IPS-11a (cell line): ENCODE results near the gene ALKBH7.
A peak's percentile ranks its signal among the peaks of the same experiment; 100 is the strongest.

ENCODE experiments used
- H3K4me3 ChIP-seq: one replicate; pipeline ENCODE4 v1.5.1; 2013; ENCODE audit warnings: low read depth, low read length, control low read depth

Gene ALKBH7

DNA sequence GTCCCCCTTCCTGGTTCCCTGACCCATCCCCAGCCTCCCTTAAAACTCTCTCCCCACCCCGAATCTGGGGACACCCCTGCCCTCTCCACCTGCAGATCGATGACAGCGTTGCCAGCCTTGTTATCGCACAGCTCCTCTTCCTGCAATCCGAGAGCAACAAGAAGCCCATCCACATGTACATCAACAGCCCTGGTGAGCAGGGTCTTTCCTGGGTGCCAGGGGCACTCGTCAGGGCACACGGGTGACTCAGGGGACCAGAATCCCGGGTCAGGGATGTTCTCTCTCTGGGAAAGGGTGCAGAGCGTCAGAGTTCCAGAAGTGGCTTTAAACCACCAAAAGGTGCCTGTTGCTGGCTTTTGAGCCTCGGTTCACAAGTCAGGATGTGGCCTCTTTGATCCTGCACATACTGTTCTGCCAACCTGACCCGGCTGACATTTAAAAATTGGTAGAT is 10.2 kb upstream of the ALKBH7 start:
- H3K4me3 ChIP-seq = peak overlapping the region; percentile 62

- H3K4me3 ChIP-seq = no peak overlapping the region
These were observed 8.2 kb upstream of the ALKBH7 start for GRCh38 chr19:6364353-6364752.

DNA sequence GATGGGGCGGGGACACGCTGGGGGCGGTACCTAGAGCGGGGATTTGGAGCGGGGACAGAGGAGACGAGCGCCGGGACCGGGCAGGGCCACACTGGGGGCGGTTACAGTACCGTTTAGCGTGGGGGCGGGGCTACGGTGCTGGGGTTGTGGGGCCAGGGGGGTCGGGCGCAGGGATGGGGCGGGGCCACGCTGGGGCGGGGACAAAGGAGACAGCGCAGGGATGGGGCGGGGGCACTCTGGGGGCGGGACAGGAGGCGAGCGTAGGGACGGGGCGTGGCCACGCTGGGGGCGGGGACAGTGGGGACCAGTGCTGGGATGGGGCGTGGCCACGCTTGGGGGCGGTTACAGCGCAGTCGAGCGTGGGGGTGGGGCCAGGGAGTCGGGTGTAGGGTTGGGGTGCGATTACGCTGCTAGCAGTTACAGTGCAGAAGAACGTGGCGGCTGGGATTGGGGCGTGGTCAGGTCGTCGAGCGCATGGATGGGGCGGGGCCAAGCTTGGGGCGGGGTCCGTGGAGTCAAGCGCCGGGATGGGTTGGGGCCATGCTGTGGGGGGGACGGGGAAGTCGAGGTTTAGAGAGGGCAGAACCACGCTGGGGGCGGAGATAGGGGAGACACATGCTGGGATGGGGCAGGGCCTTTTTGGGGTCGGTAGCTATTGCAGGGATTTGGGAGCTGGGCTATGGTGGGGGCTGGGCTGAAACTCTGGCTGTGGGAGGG is 660 bp downstream of the ALKBH7 start:
- peak overlapping the region; percentile 85 for H3K4me3 ChIP-seq

- H3K4me3 ChIP-seq = peak overlapping the region; percentile 8
These were observed 1.2 kb downstream of the ALKBH7 start for GRCh38 chr19:6373813-6374108.

DNA sequence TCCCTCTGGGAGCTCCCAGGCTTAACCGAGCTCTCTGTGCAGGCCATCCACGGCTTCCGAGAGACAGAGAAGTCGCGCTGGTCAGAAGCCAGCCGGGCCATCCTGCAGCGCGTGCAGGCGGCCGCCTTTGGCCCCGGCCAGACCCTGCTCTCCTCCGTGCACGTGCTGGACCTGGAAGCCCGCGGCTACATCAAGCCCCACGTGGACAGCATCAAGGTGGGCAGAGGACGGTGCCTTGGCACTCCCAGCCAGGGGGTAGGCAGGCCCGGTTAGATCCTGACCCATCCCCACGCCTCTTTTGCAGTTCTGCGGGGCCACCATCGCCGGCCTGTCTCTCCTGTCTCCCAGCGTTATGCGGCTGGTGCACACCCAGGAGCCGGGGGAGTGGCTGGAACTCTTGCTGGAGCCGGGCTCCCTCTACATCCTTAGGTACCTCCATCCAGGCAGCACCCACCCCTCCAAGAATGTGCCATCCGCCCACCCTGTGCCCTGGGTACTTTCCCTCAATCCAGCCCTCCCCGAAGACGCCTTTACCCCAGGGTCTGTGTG is 1.6 kb downstream of the ALKBH7 start:
- peak overlapping the region; percentile 8 for H3K4me3 ChIP-seq

- H3K4me3 ChIP-seq = no peak overlapping the region
These were observed 2.3 kb downstream of the ALKBH7 start for GRCh38 chr19:6374711-6375410.

DNA sequence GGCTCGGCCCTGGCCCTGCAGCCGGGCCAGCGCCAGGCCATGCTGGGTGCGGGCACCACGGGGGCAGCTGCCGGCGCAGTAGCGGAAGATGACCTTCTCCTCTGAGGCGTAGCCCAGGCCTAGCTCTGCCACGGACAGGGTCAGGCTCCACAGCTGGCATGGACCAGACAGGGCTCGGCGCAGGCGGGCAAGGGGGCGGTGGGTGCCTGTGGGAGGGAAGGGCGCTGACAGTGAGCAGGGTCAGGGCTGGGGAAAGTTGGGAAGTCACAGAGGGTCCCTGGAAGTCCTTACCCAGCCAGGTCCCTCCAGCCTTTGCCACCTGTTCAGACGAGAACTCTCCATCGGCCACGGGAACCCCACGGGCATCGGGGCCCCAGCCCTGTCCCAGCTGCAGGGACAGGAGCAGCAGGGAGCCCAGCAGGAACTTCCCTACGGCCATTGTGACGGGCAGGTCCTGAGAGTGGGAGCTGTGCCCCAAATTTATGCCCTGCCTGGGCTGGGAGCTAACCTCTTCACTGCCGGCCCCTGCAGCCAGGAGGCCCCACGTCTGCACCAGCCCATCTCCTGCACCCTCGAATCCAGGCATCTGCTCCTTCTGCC is 2.9 kb downstream of the ALKBH7 start, which contains the start of gene PSPN:
PSPN (minus strand) TSS at position 523 of the 600 bp plus-strand sequence; CDS start at position 439, 84 bp downstream.
- no peak within 1 kb of the TSS for H3K4me3 ChIP-seq

GRCh38 chr19:6376512-6377190 is 4.1 kb downstream of the ALKBH7 start:
- no peak overlapping the region for H3K4me3 ChIP-seq

GRCh38 chr19:6378041-6378440 is 5.4 kb downstream of the ALKBH7 start:
- H3K4me3 ChIP-seq = no peak overlapping the region

DNA sequence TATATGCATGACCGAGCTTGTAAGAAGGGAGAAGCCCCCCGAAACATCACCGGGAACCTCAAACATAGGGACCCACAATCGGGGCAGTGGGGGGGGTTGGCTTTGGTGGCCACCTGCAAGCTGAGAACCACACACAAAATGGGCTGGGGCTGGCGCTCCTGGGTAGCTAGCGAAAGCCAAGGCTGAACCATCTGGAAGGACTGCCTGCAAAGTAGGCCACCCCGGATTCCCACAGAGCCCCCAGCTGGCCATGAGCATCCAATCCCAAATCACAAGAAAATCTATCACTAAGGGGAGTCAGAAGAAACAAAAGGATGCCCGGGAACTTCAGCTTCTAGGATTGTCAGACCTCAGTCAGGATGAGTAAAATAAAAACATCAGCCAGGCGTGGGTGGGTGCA is 5.9 kb downstream of the ALKBH7 start:
- no peak overlapping the region for H3K4me3 ChIP-seq

DNA sequence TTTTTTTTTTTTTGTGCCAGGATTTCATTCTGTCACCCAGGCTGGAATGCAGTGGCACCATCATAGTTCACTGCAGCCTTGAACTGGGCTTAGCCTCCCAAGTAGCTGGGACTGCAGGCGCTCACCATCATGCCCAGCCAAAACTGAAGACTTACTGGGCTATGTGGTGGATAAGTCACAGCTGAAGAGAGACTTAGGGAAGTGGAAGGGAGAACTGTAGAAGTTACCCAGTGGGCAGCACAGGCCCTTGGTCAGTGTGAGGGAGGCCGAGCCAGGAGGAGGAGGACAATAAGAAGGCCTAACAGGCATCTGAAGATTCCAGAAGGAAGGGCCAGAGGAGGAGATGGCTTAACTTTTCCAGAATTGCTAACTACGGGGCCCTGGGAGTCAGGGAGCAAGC is 7.2 kb downstream of the ALKBH7 start:
- H3K4me3 ChIP-seq = no peak overlapping the region

DNA sequence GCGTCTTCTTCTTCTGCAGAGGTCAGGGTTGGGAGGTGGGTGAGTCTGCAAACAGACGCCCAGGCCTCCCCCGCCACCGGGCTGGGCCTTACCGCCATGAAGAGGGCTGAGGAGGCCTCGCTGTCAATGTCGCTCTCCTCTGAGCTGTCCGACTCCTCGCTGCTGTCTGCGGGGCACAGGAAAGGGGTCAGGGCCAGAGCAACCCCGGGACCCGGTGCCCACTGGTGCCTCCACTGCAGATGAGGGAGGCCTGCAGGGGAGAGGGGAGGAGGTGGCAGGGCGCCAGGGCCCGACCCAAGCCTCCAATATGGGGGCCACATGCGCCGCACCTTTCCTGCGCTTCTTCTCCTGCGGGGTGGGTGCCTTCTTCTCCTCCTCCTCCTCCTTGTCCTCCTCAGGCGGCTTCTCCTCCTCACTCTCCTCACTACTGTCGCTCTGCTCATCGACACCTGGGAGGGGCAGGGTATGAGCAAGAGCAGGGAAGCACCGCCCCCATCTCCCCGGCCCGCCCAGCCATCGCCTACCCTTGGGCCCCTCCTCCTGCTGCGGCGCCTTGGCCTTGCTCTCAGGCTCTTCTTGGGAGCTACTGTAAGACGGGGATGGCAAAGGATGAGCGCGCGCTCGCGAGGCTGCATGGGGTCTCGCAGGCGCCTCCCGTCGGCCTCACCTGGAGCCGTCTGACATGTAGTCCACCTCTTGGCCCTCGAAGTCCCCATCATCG is 8.6 kb downstream of the ALKBH7 start:
- no peak overlapping the region for H3K4me3 ChIP-seq

GRCh38 chr19:6383188-6383587 is 10.6 kb downstream of the ALKBH7 start:
- H3K4me3 ChIP-seq = no peak overlapping the region

DNA sequence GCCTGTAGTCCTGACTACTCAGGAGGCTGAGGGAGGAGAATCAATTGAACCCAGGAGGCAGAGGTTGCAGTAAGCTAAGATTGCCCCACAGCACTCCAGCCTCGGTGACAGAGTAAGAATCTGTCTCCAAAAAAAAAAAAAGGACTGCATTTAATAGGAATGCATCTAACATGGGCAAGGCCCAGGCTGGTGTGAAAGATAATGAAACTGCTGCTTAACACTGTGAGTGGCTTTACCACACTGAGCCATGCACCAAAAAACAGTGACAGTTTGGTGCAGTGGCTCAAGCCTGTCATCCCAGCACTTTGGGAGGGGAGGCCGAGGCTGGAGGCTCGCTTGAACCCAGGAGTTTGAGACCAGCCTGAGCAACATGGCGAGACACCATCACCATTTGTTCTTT is 11.8 kb downstream of the ALKBH7 start:
- no peak overlapping the region for H3K4me3 ChIP-seq

- no peak overlapping the region for H3K4me3 ChIP-seq
These were observed 14.8 kb downstream of the ALKBH7 start for GRCh38 chr19:6387372-6387771.

GRCh38 chr19:6392221-6393073 is 19.9 kb downstream of the ALKBH7 start:
- H3K4me3 ChIP-seq = peak overlapping the region; percentile 94

DNA sequence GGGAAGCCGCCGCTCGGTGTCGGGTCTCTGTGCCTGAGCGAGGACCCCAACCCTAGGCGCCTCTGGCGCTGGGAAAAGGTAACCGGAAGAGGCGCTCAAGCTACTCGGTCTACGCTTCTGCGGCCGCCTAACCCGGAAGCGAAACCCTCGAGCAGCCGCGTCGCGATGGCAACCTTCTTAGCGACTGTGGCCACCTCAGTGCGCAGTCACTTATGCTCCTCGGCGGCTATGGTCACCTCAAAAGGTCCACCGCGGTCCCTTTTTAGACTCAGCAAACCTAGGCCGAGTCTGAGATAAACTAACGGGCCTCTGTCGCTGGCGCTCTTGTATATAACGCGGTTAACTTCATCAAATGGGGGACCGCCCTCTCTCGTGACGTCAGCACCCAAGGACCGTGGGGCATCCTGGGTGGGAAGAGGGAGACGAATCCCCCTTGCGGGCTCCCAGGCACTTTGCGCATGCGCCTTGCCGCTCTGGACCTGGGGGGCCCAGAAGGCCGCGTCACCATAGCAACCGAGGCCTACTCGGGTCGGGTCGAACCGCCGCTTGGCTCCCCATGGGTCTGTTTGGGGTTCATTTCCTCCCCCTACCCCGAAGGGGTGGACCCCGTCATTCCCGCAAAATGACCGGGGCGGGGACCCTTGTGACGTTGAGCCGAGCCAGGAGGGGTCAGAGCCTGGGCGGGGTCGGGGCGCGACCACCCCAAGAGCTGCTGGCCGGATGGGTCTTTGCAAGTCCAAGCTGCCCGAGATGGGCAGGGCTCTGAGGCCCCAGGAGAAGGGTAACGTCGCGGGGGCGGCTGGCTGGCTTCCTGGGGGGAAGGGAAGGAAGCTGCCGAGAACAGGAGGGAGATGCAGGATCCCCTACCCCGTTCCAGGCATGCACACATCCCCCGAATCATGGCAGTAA is 20.7 kb downstream of the ALKBH7 start, which contains the start of gene GTF2F1:
GTF2F1 (minus strand) TSS at position 91 of the 909 bp plus-strand sequence. CDS start 169 bp downstream, outside the sequence.
- H3K4me3 ChIP-seq = peak within 1 kb of the TSS; percentile 94

DNA sequence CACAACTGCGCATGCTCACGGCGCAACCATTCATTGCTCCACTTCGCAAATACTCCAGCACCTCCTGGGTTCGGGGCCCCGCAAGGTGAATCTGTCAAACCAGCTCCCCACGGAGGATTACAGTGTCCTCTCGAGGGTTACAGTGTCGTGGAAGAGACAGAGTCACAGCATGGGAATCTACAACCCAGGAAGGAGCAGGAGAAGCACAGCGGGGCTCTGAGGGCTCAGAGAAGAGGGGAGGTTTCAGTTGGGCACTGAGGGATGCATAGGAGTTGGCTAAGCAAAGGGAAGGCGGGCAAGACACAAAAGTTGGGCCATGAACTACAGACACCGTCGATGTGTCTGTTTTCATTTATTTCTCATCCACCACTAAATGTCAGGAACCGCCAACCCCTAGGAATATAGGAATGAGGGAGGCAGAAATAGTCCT is 21.4 kb downstream of the ALKBH7 start:
- peak overlapping the region; percentile 94 for H3K4me3 ChIP-seq
